ENCODE results near the gene RBM38. TPM values are rescaled to one million over a fixed set of nuclear protein-coding genes. Genes with fewer than 3 reads are reported as not detected.

RBM38 gene
- total and polyA plus RNA-seq, 5 donors = 82.6 to 182 (median 95.7) TPM

- no peaks in the 10 kb centered on the region for H3K9me3 ChIP-seq (ENCODE audit: control insufficient read depth, low read length)
- WGBS = 89% methylated on average over 20 of the region's 20 CpGs
- H3K27me3 ChIP-seq (ENCODE audit: control insufficient read depth, insufficient read depth) = no peaks in the 10 kb centered on the region
- no peak overlapping the region for H3K27ac ChIP-seq (ENCODE audit: low read length)
- DNase-seq (no peak), ATAC-seq (no peak)
- no peak overlapping the region for H3K4me3 ChIP-seq (ENCODE audit: low read length)
- intact Hi-C loops (cut with DNase I) = loop anchor here in 3 of 4 donors (2.0 to 5.0 kb wide), 2 partner anchors 109 to 114 kb away; no protein-coding TSS in a partner anchor
- no peaks in the 10 kb centered on the region for H3K4me1 ChIP-seq (ENCODE audit: control insufficient read depth, insufficient read depth, low read length)
These were observed 7.5 kb upstream of the RBM38 start for GRCh38 chr20:57383447-57384347.

DNA sequence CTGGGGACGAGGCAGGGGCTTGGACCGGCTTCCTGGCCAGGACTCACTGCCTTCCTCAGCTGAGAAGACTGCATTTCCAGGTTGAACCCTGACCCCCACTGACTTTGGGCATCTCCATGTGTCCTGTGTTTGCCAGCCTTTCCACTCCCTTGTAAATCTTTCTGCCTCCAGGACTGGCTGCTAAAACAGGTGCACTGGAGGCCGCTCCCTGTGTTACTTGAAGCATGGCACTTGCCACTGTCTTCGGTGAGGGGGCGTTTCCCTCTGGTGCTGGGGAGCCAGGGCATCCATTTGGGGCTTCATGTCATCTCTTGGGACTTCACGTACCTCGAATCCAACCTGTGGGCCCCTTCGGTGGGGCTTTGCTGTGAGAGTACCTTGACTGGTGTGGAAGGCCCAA is 6.7 kb upstream of the RBM38 start:
- DNase-seq (peak in 1 of 3 donors; percentile 54), ATAC-seq (no peak)
- Histone ChIP-seq H3K27ac (ENCODE audit: low read length) (no peak overlapping the region), H3K4me3 (ENCODE audit: low read length) (no peak overlapping the region), H3K27me3 (ENCODE audit: control insufficient read depth, insufficient read depth) (no peaks in the 10 kb centered on the region), H3K9me3 (ENCODE audit: control insufficient read depth, low read length) (no peaks in the 10 kb centered on the region), H3K4me1 (ENCODE audit: control insufficient read depth, insufficient read depth, low read length) (no peaks in the 10 kb centered on the region)
- intact Hi-C loops (cut with DNase I) = loop anchor here in 2 of 4 donors (5.0 kb wide), 1 partner anchor 113 kb away; no protein-coding TSS in a partner anchor
- WGBS = 89% methylated on average over 8 of the region's 8 CpGs

GRCh38 chr20:57384953-57385761 is 6.0 kb upstream of the RBM38 start:
- 77% methylated on average over 29 of the region's 29 CpGs for WGBS
- DNase-seq = peak in 2 of 3 donors; percentile 49 to 62
- H3K9me3 ChIP-seq (ENCODE audit: control insufficient read depth, low read length) = no peaks in the 10 kb centered on the region
- H3K4me1 ChIP-seq (ENCODE audit: control insufficient read depth, insufficient read depth, low read length) = peaks cover 2% of the 10 kb centered on the region
- H3K27me3 ChIP-seq (ENCODE audit: control insufficient read depth, insufficient read depth) = no peaks in the 10 kb centered on the region
- peak in 1 of 2 donors; percentile 20 for ATAC-seq
- no peak overlapping the region for H3K27ac ChIP-seq (ENCODE audit: low read length)
- H3K4me3 ChIP-seq (ENCODE audit: low read length) = no peak overlapping the region
- intact Hi-C loops (cut with DNase I) = loop anchor here in 3 of 4 donors (5.0 kb wide), 2 partner anchors 97 to 112 kb away; no protein-coding TSS in a partner anchor

DNA sequence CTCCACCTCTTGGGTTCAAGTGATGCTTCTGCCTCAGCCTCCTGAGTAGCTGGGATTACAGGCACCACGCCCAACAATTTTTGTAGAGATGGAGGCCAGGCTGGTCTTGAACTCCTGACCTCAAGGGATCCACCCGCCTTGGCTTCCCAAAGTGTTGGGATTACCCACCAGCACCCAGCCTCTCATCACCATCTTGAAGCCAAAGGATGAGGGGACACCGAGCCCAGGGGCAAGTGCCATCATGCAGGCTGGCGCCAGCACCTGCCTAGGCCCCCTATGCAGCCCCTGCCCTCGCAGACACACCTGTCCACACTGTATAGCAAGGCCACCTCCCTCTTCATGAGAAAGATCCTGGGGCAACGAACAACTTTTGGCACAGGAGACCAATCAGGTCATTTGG is 5.3 kb upstream of the RBM38 start:
- Histone ChIP-seq H3K9me3 (ENCODE audit: control insufficient read depth, low read length) (no peaks in the 10 kb centered on the region), H3K27me3 (ENCODE audit: control insufficient read depth, insufficient read depth) (no peaks in the 10 kb centered on the region), H3K4me3 (ENCODE audit: low read length) (no peak overlapping the region), H3K4me1 (ENCODE audit: control insufficient read depth, insufficient read depth, low read length) (peaks cover 2% of the 10 kb centered on the region), H3K27ac (ENCODE audit: low read length) (no peak overlapping the region)
- ATAC-seq (no peak), DNase-seq (no peak)
- intact Hi-C loops (cut with DNase I) = loop anchor here in 1 of 4 donors (5.0 kb wide), 1 partner anchor 96 kb away; no protein-coding TSS in a partner anchor
- WGBS = 96% methylated on average over 6 of the region's 6 CpGs

- Histone ChIP-seq H3K9me3 (ENCODE audit: control insufficient read depth, low read length) (no peaks in the 10 kb centered on the region), H3K27me3 (ENCODE audit: control insufficient read depth, insufficient read depth) (no peaks in the 10 kb centered on the region), H3K27ac (ENCODE audit: low read length) (no peak overlapping the region), H3K4me3 (ENCODE audit: low read length) (no peak overlapping the region), H3K4me1 (ENCODE audit: control insufficient read depth, insufficient read depth, low read length) (peaks cover 2% of the 10 kb centered on the region)
- ATAC-seq = no peak
- WGBS = 95% methylated on average over 4 of the region's 4 CpGs
- no peak for DNase-seq
- intact Hi-C loops (cut with DNase I) = loop anchor here in 1 of 4 donors (5.0 kb wide), 1 partner anchor 96 kb away; no protein-coding TSS in a partner anchor
These were observed 4.4 kb upstream of the RBM38 start for GRCh38 chr20:57386762-57387161.

- H3K4me1 ChIP-seq (ENCODE audit: control insufficient read depth, insufficient read depth, low read length) = peaks cover 2% of the 10 kb centered on the region
- intact Hi-C loops (cut with DNase I) = loop anchor here in 1 of 4 donors (5.0 kb wide), 1 partner anchor 95 kb away; no protein-coding TSS in a partner anchor
These were observed 3.7 kb upstream of the RBM38 start for GRCh38 chr20:57387463-57387862.

GRCh38 chr20:57387945-57388371 is 3.2 kb upstream of the RBM38 start:
- intact Hi-C loops (cut with DNase I) = loop anchor here in 1 of 4 donors (5.0 kb wide), 1 partner anchor 94 kb away; no protein-coding TSS in a partner anchor
- Histone ChIP-seq H3K27me3 (ENCODE audit: control insufficient read depth, insufficient read depth) (no peaks in the 10 kb centered on the region), H3K9me3 (ENCODE audit: control insufficient read depth, low read length) (no peaks in the 10 kb centered on the region), H3K4me1 (ENCODE audit: control insufficient read depth, insufficient read depth, low read length) (peaks cover 5% of the 10 kb centered on the region), H3K27ac (ENCODE audit: low read length) (no peak overlapping the region), H3K4me3 (ENCODE audit: low read length) (no peak overlapping the region)
- no peak for DNase-seq
- no peak for ATAC-seq
- WGBS = 83% methylated on average over 7 of the region's 7 CpGs

More at GRCh38 chr20:57387463-57387862, 3.7 kb upstream of the RBM38 start:
- 93% methylated on average over 8 of the region's 8 CpGs for WGBS
- Histone ChIP-seq H3K9me3 (ENCODE audit: control insufficient read depth, low read length) (no peaks in the 10 kb centered on the region), H3K27me3 (ENCODE audit: control insufficient read depth, insufficient read depth) (no peaks in the 10 kb centered on the region), H3K4me3 (ENCODE audit: low read length) (no peak overlapping the region), H3K27ac (ENCODE audit: low read length) (no peak overlapping the region)
- ATAC-seq (no peak), DNase-seq (no peak)

DNA sequence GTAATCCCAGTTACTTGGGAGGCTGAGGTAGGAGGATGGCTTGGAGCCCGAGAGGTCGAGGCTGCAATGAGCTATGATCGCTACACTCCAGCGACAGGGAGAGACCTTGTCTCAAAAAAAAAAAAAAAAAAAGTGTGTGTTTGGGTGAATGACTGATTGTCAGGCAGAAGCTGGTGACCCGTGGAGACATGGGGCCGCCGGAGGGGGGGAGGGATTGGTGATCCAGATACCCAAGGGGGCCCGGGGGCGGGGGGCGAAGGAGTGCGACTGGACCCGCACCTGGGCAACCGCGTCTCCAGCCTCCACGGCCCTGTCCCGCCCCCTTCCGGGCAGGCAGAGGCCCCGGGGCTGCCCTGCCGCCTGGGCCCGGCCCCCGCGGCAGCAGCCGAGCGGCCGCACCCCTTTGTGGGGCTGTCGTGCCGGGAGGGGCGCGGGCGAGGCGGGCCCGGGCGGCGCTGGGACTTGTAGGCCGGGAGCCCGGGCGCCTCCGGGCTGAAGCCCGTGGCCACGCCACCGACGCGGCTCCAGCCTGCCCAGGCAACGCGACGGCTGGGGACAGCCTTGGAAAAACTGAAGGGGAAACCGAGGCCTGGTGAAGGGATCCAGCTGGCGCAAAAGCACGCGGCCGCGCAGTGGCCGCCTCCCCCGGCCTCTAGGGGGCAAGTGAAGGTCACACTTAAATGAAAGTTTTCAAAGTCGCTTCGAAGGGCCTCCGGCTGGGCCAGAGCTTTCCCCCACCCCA is 2.1 kb upstream of the RBM38 start:
- Histone ChIP-seq H3K4me3 (ENCODE audit: low read length) (peak overlapping the region; percentile 26), H3K4me1 (ENCODE audit: control insufficient read depth, insufficient read depth, low read length) (peaks cover 6% of the 10 kb centered on the region), H3K9me3 (ENCODE audit: control insufficient read depth, low read length) (no peaks in the 10 kb centered on the region), H3K27me3 (ENCODE audit: control insufficient read depth, insufficient read depth) (no peaks in the 10 kb centered on the region), H3K27ac (ENCODE audit: low read length) (peak overlapping the region; percentile 75)
- WGBS = 4% methylated on average over 57 of the region's 57 CpGs
- peak; percentile 85 to 87 for ATAC-seq
- DNase-seq = peak; percentile 84 to 95 (median 93)
- intact Hi-C loops (cut with DNase I) = loop anchor here in 1 of 4 donors (5.0 kb wide), 1 partner anchor 93 kb away; no protein-coding TSS in a partner anchor

DNA sequence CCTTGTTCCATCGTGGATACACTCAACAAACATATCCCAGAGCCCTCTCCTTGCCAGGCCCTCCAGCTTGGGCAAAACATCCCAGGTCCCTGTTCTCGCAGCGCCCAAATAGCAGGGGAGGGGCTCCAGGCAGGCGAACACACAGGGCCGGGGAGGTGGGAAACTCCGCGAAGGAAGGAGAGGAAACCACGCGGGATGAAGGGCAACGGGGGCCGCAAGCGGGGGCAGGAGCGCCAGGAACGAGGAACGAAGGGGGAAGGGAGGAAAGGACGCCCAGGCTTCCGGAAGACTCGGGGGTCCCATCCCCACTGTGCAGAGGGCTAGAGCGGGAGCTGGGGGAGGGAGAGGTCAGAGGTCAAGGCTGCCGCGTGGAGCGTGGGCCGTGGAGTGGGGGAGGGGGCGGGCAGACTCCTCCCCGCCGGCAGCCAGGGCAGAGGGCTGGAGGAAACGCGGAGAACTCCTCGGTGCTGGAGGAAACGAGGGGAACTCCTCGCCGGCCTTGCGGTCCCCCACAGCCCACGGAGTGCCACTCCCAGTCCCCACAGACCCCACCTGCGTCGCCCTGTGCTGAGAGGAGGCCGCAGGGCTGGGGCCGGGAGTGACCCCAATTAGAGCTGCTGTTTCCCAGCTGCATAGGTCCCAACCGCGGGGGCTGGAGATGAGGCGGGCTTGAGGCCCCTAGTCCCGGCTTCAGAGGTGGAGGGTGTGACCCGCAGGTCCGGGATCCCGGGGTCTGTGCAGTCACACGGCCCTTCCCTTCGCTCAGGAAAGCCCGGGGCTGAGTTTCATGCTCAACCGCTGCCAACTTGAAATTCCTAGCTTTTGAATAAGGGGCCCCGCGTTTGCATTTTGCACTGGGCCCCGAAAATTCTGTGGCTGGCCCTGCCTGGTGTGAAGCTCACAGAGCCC is 1.2 kb upstream of the RBM38 start:
- DNase-seq (peak in 2 of 3 donors; percentile 72 to 75), ATAC-seq (peak in 1 of 2 donors; percentile 2)
- intact Hi-C loops (cut with DNase I) = loop anchor here in 1 of 4 donors (5.0 kb wide), 1 partner anchor 92 kb away; no protein-coding TSS in a partner anchor
- Histone ChIP-seq H3K4me3 (ENCODE audit: low read length) (peak overlapping the region; percentile 26), H3K27ac (ENCODE audit: low read length) (peak overlapping the region; percentile 75), H3K27me3 (ENCODE audit: control insufficient read depth, insufficient read depth) (no peaks in the 10 kb centered on the region), H3K4me1 (ENCODE audit: control insufficient read depth, insufficient read depth, low read length) (peaks cover 6% of the 10 kb centered on the region), H3K9me3 (ENCODE audit: control insufficient read depth, low read length) (no peaks in the 10 kb centered on the region)
- WGBS = 40% methylated on average over 52 of the region's 52 CpGs

Measured in right cardiac atrium (tissue), 5 donors.